Measurements from ENCODE around the gene LMTK2. TPM values are rescaled to one million over a fixed set of nuclear protein-coding genes. Genes with fewer than 3 reads are reported as not detected.

The LMTK2 gene
- total RNA-seq: 10 to 100 TPM in 7 of 8 experiments, 1 to 10 TPM in 1; 4.3 to 16.8 (median 13.1) TPM

DNA sequence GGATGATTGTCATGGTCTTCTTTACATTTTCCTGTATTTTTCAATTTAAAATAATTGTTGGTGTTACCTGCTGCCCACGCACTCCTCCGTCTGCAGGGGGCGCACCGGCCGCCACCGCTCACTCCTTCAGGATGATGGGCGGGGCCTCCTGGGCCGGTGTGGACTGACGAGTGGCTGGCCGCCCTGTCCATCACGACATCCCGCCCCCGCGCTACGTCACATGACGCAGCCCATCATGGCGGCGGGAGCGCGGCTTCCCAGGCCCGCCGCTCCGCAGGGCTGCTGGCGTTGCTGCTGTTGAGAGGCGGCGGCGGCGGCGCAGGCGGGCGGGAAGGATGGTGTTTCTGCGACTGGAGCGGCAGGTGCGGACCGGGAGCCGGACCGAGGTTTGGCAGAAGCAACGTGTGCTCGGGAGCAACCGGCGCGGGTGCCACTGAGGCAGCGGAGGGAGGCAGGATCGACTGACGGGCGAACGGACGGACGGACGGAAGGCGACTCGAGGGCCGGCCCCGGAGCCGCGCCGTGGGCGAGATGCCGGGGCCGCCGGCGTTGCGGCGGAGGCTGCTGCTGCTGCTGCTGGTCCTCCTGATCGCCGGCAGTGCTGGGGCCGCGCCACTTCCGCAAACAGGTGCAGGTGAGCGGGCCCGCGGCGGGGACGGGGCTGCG lies at the start of gene LMTK2:
TSS of gene LMTK2 (plus strand) at position 216 of the 666 bp plus-strand sequence. CDS start at position 532, 316 bp downstream.
- WGBS, 10 experiments: 0 to 10% (median 0%) methylated on average over 1 to 26 of the region's 75 CpGs; no CpG with 5 or more reads in 4 of the 10 experiments
- in situ Hi-C loops (cut with MboI; ENCODE audit: low pct_unique_long_range_greater_than_20kb in 2 of 9, low sequenced_read_pairs in 9 of 9, unreplicated experiment in 9 of 9): no loop called here
- peak within 1 kb of the TSS; percentile 76 to 98 (median 94) for H3K4me3 ChIP-seq
- peak; percentile 98 to 100 (median 99) for ATAC-seq (replicated peaks in 6 of 8)
- peak within 1 kb of the TSS; percentile 82 to 84 for H3K27ac ChIP-seq
- H3K4me1 ChIP-seq (replicated peaks in 1 of 2): peaks cover 15 to 22% of the 10 kb centered on the region in 2 donors

DNA sequence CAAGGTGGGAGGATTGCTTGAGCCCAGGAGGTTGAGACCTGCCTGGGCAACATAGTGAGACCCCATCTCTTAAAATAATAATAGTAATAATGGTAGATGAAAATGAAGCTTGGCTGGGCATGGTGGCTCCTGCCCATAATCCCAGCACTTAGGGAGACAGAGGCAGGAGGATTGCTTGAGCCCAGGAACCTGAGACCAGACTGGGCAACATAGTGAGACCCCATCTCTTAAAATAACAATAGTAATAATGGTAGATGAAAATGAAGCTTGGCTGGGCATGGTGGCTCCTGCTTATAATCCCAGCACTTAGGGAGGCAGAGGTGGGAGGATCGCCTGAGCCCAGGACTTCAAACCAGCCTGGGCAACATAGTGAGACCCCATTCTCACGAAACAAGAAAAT lies 49.5 kb upstream of the LMTK2 start:
- no peak for ATAC-seq (replicated peaks in 6 of 8)
- 30 to 100% methylated on average over 2 of the region's 2 CpGs; no CpG with 5 or more reads in 8 of the 10 experiments for WGBS, 10 experiments
- no peaks in the 10 kb centered on the region for H3K4me1 ChIP-seq (replicated peaks in 1 of 2)
- H3K27ac ChIP-seq: no peak overlapping the region
- in situ Hi-C loops (cut with MboI; ENCODE audit: low pct_unique_long_range_greater_than_20kb in 2 of 9, low sequenced_read_pairs in 9 of 9, unreplicated experiment in 9 of 9): no loop called here
- H3K4me3 ChIP-seq: no peak overlapping the region

DNA sequence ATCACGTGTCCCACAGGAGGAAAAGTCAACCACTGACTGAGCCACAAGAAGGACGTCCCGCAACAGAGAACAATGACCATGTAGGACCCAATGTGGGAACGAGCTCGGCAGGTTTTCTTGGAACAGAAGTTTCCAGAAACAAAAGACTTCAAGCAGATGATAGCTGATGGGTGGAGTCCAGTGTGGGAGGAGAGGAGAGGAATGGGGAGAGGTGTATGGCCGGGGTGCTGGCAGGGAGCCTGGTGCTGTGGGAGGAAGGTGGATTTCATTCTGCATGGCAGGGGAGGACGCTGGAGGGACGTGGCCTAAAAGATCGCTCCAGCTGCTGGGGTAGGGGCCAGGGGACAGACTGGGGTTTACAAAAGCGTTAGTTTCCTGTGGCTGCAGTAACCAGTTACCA lies 48.5 kb upstream of the LMTK2 start:
- 0 to 92% (median 76%) methylated on average over 1 to 3 of the region's 10 CpGs; no CpG with 5 or more reads in 3 of the 10 experiments for WGBS, 10 experiments
- in situ Hi-C loops (cut with MboI; ENCODE audit: low pct_unique_long_range_greater_than_20kb in 2 of 9, low sequenced_read_pairs in 9 of 9, unreplicated experiment in 9 of 9): no loop called here
- Histone ChIP-seq H3K4me1 (replicated peaks in 1 of 2) (no peaks in the 10 kb centered on the region), H3K4me3 (no peak overlapping the region), H3K27ac (no peak overlapping the region)
- no peak for ATAC-seq (replicated peaks in 6 of 8)

DNA sequence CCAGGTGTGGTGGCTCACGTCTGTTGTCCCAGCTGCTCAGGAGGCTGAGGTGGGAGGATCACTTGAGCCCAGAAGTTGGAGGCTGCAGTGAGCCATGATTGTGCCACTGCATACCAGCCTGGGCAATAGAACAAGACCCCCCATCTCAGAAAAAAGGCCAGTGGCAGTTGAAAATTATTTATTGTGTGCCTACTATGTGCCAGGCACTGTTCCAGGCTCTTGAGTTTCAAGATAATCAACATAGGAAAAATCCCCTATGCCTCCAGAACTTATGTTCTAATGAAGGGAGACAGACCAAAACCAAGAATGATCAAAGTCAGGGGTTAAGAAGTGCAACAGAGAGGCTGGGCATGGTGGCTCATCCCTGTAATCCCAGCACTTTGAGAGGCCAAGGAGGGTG lies 42.4 kb upstream of the LMTK2 start:
- no peaks in the 10 kb centered on the region for H3K4me1 ChIP-seq (replicated peaks in 1 of 2)
- H3K4me3 ChIP-seq: no peak overlapping the region
- no peak for ATAC-seq (replicated peaks in 6 of 8)
- in situ Hi-C loops (cut with MboI; ENCODE audit: low pct_unique_long_range_greater_than_20kb in 2 of 9, low sequenced_read_pairs in 9 of 9, unreplicated experiment in 9 of 9): no loop called here
- WGBS, 10 experiments: 0 to 67% (median 25%) methylated on average over 1 of the region's 1 CpG; no CpG with 5 or more reads in 7 of the 10 experiments
- H3K27ac ChIP-seq: no peak overlapping the region

GRCh38 chr7:98066208-98066607 lies 40.5 kb upstream of the LMTK2 start:
- no peak overlapping the region for H3K4me3 ChIP-seq
- WGBS, 10 experiments: 38 to 100% (median 75%) methylated on average over 1 to 5 of the region's 5 CpGs; no CpG with 5 or more reads in 3 of the 10 experiments
- peak in 2 of 8 experiments; percentile 25 to 31 for ATAC-seq (replicated peaks in 6 of 8)
- no peaks in the 10 kb centered on the region for H3K4me1 ChIP-seq (replicated peaks in 1 of 2)
- in situ Hi-C loops (cut with MboI; ENCODE audit: low pct_unique_long_range_greater_than_20kb in 2 of 9, low sequenced_read_pairs in 9 of 9, unreplicated experiment in 9 of 9): no loop called here
- H3K27ac ChIP-seq: no peak overlapping the region

GRCh38 chr7:98066934-98067507 lies 39.6 kb upstream of the LMTK2 start:
- no peak for ATAC-seq (replicated peaks in 6 of 8)
- no peak overlapping the region for H3K27ac ChIP-seq
- no peaks in the 10 kb centered on the region for H3K4me1 ChIP-seq (replicated peaks in 1 of 2)
- H3K4me3 ChIP-seq: no peak overlapping the region
- in situ Hi-C loops (cut with MboI; ENCODE audit: low pct_unique_long_range_greater_than_20kb in 2 of 9, low sequenced_read_pairs in 9 of 9, unreplicated experiment in 9 of 9): no loop called here
- 0 to 93% (median 35%) methylated on average over 1 to 3 of the region's 9 CpGs; no CpG with 5 or more reads in 4 of the 10 experiments for WGBS, 10 experiments

DNA sequence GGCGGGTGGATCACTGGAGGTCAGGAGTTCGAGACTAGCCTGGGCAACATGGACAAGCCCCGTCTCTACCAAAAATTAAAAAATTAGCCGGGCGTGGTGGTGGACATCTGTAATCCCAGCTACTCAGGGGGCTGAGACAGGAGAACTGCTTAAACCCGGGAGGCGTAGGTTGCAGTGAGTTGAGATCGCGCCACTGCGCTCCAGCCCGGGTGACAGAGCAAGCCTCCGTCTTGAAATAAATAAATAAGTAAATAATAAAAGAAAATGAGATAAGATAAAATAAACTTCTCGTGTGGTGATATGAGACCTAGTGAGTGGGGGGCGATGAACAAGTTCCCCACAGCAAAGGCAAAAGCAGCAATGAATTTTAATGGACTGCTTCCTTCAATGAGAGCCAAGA lies 33.6 kb upstream of the LMTK2 start:
- Histone ChIP-seq H3K4me3 (no peak overlapping the region), H3K4me1 (replicated peaks in 1 of 2) (no peaks in the 10 kb centered on the region), H3K27ac (no peak overlapping the region)
- WGBS, 10 experiments: 40 to 93% (median 78%) methylated on average over 2 to 14 of the region's 14 CpGs; no CpG with 5 or more reads in 1 of the 10 experiments
- in situ Hi-C loops (cut with MboI; ENCODE audit: low pct_unique_long_range_greater_than_20kb in 2 of 9, low sequenced_read_pairs in 9 of 9, unreplicated experiment in 9 of 9): no loop called here
- no peak for ATAC-seq (replicated peaks in 6 of 8)

GRCh38 chr7:98075801-98076200 lies 30.9 kb upstream of the LMTK2 start:
- no peak for ATAC-seq (replicated peaks in 6 of 8)
- in situ Hi-C loops (cut with MboI; ENCODE audit: low pct_unique_long_range_greater_than_20kb in 2 of 9, low sequenced_read_pairs in 9 of 9, unreplicated experiment in 9 of 9): no loop called here
- H3K4me1 ChIP-seq (replicated peaks in 1 of 2): no peaks in the 10 kb centered on the region
- no peak overlapping the region for H3K27ac ChIP-seq
- no peak overlapping the region for H3K4me3 ChIP-seq
- WGBS, 10 experiments: 10 to 94% (median 66%) methylated on average over 1 to 2 of the region's 2 CpGs; no CpG with 5 or more reads in 2 of the 10 experiments

DNA sequence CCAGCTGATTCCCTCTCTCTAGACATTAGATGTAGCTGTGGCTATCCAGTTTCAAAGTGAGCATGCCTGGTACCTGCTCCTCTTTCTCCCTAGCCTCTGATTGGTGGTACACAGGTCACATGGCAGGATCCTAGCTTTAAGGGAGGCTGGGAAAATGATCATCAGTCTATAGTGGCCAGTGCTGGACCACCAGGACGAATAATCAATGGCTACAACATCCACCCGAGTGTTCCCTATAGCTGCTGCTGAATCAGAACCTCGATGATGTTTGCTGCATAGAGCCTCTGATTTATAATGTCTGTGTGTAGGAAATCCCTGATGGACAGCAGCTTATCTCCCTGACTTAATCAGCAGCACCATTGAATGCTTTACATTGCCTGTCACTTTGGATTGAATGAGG lies 28.9 kb upstream of the LMTK2 start:
- in situ Hi-C loops (cut with MboI; ENCODE audit: low pct_unique_long_range_greater_than_20kb in 2 of 9, low sequenced_read_pairs in 9 of 9, unreplicated experiment in 9 of 9): no loop called here
- ATAC-seq (replicated peaks in 6 of 8): peak in 4 of 8 experiments; percentile 12 to 64 (median 26)
- H3K27ac ChIP-seq: no peak overlapping the region
- H3K4me1 ChIP-seq (replicated peaks in 1 of 2): no peaks in the 10 kb centered on the region
- WGBS, 10 experiments: 80 to 92% (median 86%) methylated on average over 1 to 2 of the region's 3 CpGs; no CpG with 5 or more reads in 7 of the 10 experiments
- no peak overlapping the region for H3K4me3 ChIP-seq

DNA sequence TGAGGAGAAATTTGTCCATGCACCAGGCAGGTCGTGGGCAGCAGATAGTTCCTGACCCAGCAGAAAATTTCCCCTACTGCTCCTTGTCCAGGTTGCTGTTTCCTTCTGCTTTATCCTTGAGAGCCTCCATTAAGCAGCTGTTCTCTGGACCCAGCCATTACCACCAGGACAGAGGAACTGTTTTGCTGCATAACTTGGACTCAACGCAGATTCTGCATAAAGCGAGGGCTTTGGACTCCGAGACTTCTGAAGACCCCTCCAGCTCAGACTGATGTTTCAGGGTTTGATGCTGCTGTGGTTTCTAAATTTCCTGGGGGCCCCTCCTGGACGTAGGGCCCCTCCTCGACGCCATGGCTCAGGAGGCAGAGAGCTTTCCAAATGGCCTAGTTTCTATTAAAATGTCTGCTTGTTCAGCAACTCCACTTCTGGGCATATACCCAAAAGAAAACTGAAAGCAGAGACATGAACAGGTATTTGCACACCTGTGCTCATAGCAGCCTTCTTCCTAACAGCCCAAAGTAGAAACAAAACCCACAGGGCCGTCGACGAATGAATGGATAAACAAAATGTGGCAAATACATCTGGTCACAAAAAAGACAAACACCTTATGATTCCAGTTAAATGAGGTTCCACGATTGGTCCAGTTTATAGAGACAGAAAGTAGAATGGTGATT lies 28.3 kb upstream of the LMTK2 start:
- ATAC-seq (replicated peaks in 6 of 8): no peak
- Histone ChIP-seq H3K4me3 (no peak overlapping the region), H3K4me1 (replicated peaks in 1 of 2) (no peaks in the 10 kb centered on the region), H3K27ac (no peak overlapping the region)
- in situ Hi-C loops (cut with MboI; ENCODE audit: low pct_unique_long_range_greater_than_20kb in 2 of 9, low sequenced_read_pairs in 9 of 9, unreplicated experiment in 9 of 9): no loop called here
- WGBS, 10 experiments: 20 to 100% (median 76%) methylated on average over 1 to 10 of the region's 11 CpGs; no CpG with 5 or more reads in 1 of the 10 experiments

GRCh38 chr7:98079891-98080648 lies 26.6 kb upstream of the LMTK2 start:
- Histone ChIP-seq H3K4me3 (no peak overlapping the region), H3K27ac (no peak overlapping the region), H3K4me1 (replicated peaks in 1 of 2) (no peaks in the 10 kb centered on the region)
- in situ Hi-C loops (cut with MboI; ENCODE audit: low pct_unique_long_range_greater_than_20kb in 2 of 9, low sequenced_read_pairs in 9 of 9, unreplicated experiment in 9 of 9): no loop called here
- peak in 1 of 8 experiments; percentile 72 for ATAC-seq (replicated peaks in 6 of 8)
- 12 to 67% (median 54%) methylated on average over 2 to 6 of the region's 6 CpGs; no CpG with 5 or more reads in 3 of the 10 experiments for WGBS, 10 experiments

DNA sequence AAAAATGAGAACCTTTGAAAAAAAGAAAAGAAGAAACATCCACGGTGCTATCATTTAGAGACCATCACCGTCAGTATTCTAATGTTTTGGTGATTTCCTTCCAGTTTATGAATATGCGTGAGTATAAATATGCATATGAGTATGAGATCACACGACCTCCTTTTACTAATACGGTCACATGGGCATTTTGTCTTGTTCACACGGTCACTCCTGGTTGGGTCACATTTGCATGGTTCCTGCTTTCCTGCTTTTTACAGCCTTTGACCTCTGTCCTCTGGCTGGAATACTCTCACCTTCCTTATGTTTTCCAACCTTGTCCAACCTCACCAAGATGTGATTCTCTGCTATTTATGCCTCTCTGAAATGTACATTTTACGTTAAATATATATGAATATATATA lies 25.3 kb upstream of the LMTK2 start:
- in situ Hi-C loops (cut with MboI; ENCODE audit: low pct_unique_long_range_greater_than_20kb in 2 of 9, low sequenced_read_pairs in 9 of 9, unreplicated experiment in 9 of 9): no loop called here
- peak in 3 of 8 experiments; percentile 59 to 85 (median 75) for ATAC-seq (replicated peaks in 6 of 8)

More for the DNA sequence above, 25.3 kb upstream of the LMTK2 start:
- WGBS, 10 experiments: 15 to 100% (median 71%) methylated on average over 1 to 7 of the region's 7 CpGs
- no peak overlapping the region for H3K4me3 ChIP-seq
- no peaks in the 10 kb centered on the region for H3K4me1 ChIP-seq (replicated peaks in 1 of 2)
- H3K27ac ChIP-seq: no peak overlapping the region
